Parathyroid adenoma (tissue), 2 donors: ENCODE results near the gene CA14.
"Not testable (repeated sequence)": the region's sequence is repeated elsewhere in the genome, so short reads cannot be mapped to it uniquely, and the experiment has no call there.

Source experiments
- H2AFZ ChIP-seq: fragments of 300-600 bp; sonication (generic); one replicate; pipeline ENCODE4 v1.7.0; 2017; ENCODE audit warnings: antibody characterized with exemption, mild to moderate bottlenecking
- H3K27ac ChIP-seq: fragments of 300-600 bp; sonication (generic); one replicate; pipeline ENCODE4 v1.7.0; 2017
- H3K27me3 ChIP-seq: fragments of 300-600 bp; sonication (generic); one replicate; pipeline ENCODE4 v1.7.0; 2017; ENCODE audit warnings: low read length; ENCODE audit not compliant: control insufficient read depth, insufficient read depth
- H3K36me3 ChIP-seq: fragments of 300-600 bp; sonication (generic); one replicate; pipeline ENCODE4 v1.7.0; 2017; ENCODE audit warnings: low read length; ENCODE audit not compliant: control insufficient read depth, insufficient read depth
- H3K4me1 ChIP-seq: fragments of 300-600 bp; sonication (generic); one replicate; pipeline ENCODE4 v1.7.0; 2017; ENCODE audit warnings: control low read depth
- H3K4me2 ChIP-seq: fragments of 300-600 bp; sonication (generic); one replicate; pipeline ENCODE4 v1.7.0; 2017; ENCODE audit warnings: low read length
- H3K4me3 ChIP-seq: fragments of 300-600 bp; sonication (generic); one replicate; pipeline ENCODE4 v1.7.0; 2017; ENCODE audit warnings: low read depth, low read length
- H3K79me2 ChIP-seq: fragments of 300-600 bp; sonication (generic); one replicate; pipeline ENCODE4 v1.7.0; 2017; ENCODE audit warnings: control low read depth
- H3K9ac ChIP-seq: fragments of 300-600 bp; sonication (generic); one replicate; pipeline ENCODE4 v1.7.0; 2017; ENCODE audit warnings: mild to moderate bottlenecking
- H3K9me3 ChIP-seq: fragments of 300-600 bp; sonication (generic); one replicate; pipeline ENCODE4 v1.7.0; 2017; ENCODE audit warnings: low read length; ENCODE audit not compliant: control insufficient read depth
- TF ChIP-seq, protein P1 (sequence below): fragments of 300-600 bp; sonication (generic); IDR thresholded peaks from one replicate; pipeline ENCODE4 v1.7.0; 2017; ENCODE audit warnings: antibody characterized with exemption, mild to moderate bottlenecking
- donor health status: primary hyperparathyroidism.

CA14 gene

DNA sequence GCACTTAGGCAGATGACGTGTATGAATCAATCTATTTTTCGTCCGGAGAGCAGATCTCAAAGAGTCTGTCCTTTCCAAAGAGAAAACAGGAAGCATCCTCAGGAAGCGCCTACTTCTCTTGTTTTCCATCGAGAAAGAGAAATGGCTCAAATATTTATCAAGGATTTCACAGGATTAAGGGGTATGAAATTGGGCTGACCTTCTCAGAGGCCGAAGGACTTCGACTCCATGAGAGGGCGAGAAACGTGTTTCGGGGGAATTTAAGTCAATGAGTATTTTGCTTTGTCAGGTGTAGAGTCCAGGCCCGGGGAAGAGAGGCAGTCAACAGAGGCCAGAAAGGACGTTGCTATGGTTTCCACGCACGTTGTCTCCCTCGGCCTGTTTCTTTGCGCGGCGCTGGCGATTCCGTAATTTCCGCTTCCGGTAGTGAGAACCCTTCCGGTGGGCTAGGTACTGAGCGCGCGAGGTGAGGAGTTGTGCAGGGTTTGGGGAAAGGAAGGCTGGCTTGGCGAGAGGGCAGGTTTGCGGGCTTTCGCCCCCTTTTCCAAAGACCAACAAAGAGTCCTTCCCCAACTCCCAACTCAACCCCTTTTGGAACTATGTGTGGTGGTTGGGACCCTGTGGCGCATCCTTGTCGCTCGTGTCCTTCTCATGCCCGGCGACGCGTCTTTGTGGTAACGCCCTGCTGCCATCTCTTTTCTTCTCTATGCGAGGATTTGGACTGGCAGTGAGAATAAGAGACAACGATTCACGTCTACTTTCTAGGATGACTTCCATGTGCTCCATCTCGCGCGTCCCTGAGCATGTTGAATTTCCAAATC is 36.1 kb downstream of the CA14 start, which contains the start of gene MRPS21:
Gene MRPS21 (plus strand): TSS at position 429 of the 821 bp plus-strand sequence. CDS start 506 bp downstream, outside the sequence.
- peaks cover 3% of the 10 kb centered on the region for H3K36me3 ChIP-seq
- TF ChIP-seq, protein P1, sequence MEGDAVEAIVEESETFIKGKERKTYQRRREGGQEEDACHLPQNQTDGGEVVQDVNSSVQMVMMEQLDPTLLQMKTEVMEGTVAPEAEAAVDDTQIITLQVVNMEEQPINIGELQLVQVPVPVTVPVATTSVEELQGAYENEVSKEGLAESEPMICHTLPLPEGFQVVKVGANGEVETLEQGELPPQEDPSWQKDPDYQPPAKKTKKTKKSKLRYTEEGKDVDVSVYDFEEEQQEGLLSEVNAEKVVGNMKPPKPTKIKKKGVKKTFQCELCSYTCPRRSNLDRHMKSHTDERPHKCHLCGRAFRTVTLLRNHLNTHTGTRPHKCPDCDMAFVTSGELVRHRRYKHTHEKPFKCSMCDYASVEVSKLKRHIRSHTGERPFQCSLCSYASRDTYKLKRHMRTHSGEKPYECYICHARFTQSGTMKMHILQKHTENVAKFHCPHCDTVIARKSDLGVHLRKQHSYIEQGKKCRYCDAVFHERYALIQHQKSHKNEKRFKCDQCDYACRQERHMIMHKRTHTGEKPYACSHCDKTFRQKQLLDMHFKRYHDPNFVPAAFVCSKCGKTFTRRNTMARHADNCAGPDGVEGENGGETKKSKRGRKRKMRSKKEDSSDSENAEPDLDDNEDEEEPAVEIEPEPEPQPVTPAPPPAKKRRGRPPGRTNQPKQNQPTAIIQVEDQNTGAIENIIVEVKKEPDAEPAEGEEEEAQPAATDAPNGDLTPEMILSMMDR, result no peak
- no peaks in the 10 kb centered on the region for H3K79me2 ChIP-seq
- H3K4me1 ChIP-seq, result no peaks in the 10 kb centered on the region
- no peaks in the 10 kb centered on the region for H3K27me3 ChIP-seq
- no peaks in the 10 kb centered on the region for H3K9me3 ChIP-seq
- peak within 1 kb of the TSS; percentile 82 for H3K4me2 ChIP-seq
- H3K4me3 ChIP-seq, result peak within 1 kb of the TSS; percentile 86
- peak within 1 kb of the TSS; percentile 84 for H2AFZ ChIP-seq
- H3K27ac ChIP-seq, result peak within 1 kb of the TSS; percentile 92
- no peak within 1 kb of the TSS for H3K9ac ChIP-seq

DNA sequence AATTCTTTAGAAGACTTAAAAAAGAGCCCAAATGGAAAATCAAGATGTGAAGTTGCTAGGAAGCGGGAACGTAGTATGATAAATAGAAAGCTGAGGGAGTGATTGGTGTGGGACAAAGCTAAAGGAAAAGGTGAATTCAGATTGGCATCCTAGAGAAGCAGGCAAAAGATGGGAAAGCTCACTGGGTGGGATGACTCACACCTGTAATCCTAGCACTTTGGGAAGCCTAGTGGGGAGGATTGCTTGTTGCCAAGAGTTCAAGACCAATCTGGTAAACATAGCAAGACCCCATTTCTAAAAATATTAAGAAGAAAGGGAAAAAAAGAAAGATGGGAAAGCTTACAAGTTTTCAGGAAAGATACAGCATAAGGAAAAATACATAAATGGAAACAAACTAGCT is 37.9 kb downstream of the CA14 start:
- Histone ChIP-seq H3K4me2 (no peak overlapping the region), H3K9ac (no peak overlapping the region), H3K27ac (no peak overlapping the region), H3K79me2 (no peaks in the 10 kb centered on the region), H3K27me3 (no peaks in the 10 kb centered on the region), H2AFZ (no peak overlapping the region), H3K9me3 (no peaks in the 10 kb centered on the region), H3K4me3 (no peak overlapping the region), H3K4me1 (no peaks in the 10 kb centered on the region), H3K36me3 (peaks cover 3% of the 10 kb centered on the region)
- TF ChIP-seq, protein P1, result no peak

DNA sequence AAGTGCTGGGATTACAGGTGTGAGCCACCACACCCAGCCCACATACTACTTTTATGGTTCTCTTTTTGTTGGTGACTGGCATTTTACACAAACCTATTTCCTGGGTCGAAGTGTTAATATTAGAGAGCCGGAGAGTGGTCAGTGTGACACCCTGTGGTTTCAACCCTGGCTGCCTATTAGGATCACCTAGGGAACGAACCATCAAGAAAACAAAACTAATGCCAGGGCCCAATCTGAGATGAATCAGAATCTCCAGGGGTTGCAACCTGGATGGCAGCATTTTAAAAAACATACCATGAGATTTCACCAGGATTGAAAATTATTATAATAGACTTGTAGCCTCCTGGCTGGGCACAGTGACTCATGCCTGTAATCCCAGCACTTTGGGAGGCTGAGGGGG is 42.1 kb downstream of the CA14 start:
- H3K27me3 ChIP-seq, result no peaks in the 10 kb centered on the region
- H3K27ac ChIP-seq, result no peak overlapping the region
- H3K4me1 ChIP-seq, result no peaks in the 10 kb centered on the region
- H3K79me2 ChIP-seq, result no peaks in the 10 kb centered on the region
- no peak overlapping the region for H3K4me3 ChIP-seq
- no peak overlapping the region for H2AFZ ChIP-seq
- H3K9ac ChIP-seq, result no peak overlapping the region
- no peaks in the 10 kb centered on the region for H3K9me3 ChIP-seq
- no peak overlapping the region for H3K4me2 ChIP-seq
- TF ChIP-seq, protein P1, result no peak
- no peaks in the 10 kb centered on the region for H3K36me3 ChIP-seq

DNA sequence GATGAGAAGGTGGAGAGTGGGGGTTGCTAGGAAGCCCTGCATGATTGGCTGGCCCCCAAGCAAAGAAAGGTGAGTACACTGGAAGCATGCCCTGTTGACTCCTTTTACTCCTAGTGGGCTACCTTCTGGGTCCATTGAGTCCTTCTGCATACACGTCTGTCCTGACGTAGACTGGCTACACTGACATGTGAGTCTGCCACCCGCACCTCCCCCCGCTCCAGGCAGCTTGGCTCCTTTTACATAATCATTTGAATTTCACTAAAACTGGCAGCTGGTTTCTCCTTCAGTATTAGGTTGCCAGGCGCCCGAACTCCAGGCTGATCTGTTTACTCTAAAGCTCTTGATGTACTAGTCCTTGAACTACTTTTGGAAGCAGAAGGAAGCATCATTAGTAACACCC is 44.8 kb downstream of the CA14 start:
- no peak overlapping the region for H3K9ac ChIP-seq
- no peak overlapping the region for H2AFZ ChIP-seq
- H3K36me3 ChIP-seq, result no peaks in the 10 kb centered on the region
- TF ChIP-seq, protein P1, result no peak
- no peak overlapping the region for H3K4me3 ChIP-seq
- H3K4me2 ChIP-seq, result no peak overlapping the region
- H3K79me2 ChIP-seq, result no peaks in the 10 kb centered on the region
- H3K9me3 ChIP-seq, result no peaks in the 10 kb centered on the region
- H3K4me1 ChIP-seq, result no peaks in the 10 kb centered on the region
- no peaks in the 10 kb centered on the region for H3K27me3 ChIP-seq
- no peak overlapping the region for H3K27ac ChIP-seq

DNA sequence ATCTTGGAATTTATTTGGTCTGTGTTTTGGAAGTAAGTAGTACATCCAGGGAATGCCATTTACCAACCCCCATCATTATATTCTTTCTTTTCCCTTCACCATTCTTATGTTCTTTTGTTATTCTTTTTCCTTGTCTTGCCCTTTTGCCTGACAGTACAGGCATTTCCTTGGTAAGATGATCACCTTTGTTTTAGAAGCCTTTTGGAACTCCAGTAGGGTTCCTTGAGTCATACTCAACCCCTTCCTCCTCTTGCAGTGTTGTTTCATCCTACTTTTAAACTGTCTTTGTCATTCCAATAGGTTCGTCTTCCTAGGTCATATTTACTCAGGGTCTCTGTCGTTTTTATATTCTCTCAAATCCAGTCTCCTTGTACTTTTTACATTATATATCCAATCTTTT is 45.3 kb downstream of the CA14 start:
- H3K4me3 ChIP-seq, result no peak overlapping the region
- no peaks in the 10 kb centered on the region for H3K4me1 ChIP-seq
- H3K79me2 ChIP-seq, result no peaks in the 10 kb centered on the region
- H3K9ac ChIP-seq, result no peak overlapping the region
- H3K4me2 ChIP-seq, result no peak overlapping the region
- TF ChIP-seq, protein P1, result no peak
- H3K36me3 ChIP-seq, result no peaks in the 10 kb centered on the region
- no peak overlapping the region for H3K27ac ChIP-seq
- no peaks in the 10 kb centered on the region for H3K9me3 ChIP-seq
- H3K27me3 ChIP-seq, result no peaks in the 10 kb centered on the region
- H2AFZ ChIP-seq, result no peak overlapping the region

DNA sequence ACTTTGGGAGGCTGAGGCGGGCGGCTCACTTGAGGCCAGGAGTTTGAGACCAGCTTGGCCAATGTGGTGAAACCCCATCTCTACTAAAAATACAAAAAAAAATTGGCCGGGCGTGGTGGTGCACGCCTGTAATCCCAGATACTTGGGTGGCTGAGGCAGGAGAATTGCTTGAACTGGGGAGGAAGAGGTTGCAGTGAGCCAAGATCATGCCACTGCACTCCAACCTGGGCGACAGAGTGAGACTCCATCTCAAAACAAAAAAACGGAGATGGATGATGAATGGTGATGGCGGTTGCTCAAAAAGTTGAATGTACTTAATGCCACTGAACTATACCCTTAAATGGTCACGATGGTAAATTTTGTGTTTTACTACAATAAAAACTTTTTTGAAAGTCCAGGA is 51.0 kb downstream of the CA14 start:
- not testable (repeated sequence) for H3K27ac ChIP-seq, H3K9ac ChIP-seq, H3K4me1 ChIP-seq, H3K27me3 ChIP-seq, H3K4me3 ChIP-seq, H3K79me2 ChIP-seq, H3K4me2 ChIP-seq, H2AFZ ChIP-seq, H3K9me3 ChIP-seq, H3K36me3 ChIP-seq
